Epidermal melanocyte (primary cell): ENCODE data around the gene SYS1.

Experiments
- DNase-seq: peaks from one replicate; pipeline ENCODE4 v3.0.0; 2011; ENCODE audit warnings: low spot score; ENCODE audit not compliant: insufficient read length

Gene SYS1

DNA sequence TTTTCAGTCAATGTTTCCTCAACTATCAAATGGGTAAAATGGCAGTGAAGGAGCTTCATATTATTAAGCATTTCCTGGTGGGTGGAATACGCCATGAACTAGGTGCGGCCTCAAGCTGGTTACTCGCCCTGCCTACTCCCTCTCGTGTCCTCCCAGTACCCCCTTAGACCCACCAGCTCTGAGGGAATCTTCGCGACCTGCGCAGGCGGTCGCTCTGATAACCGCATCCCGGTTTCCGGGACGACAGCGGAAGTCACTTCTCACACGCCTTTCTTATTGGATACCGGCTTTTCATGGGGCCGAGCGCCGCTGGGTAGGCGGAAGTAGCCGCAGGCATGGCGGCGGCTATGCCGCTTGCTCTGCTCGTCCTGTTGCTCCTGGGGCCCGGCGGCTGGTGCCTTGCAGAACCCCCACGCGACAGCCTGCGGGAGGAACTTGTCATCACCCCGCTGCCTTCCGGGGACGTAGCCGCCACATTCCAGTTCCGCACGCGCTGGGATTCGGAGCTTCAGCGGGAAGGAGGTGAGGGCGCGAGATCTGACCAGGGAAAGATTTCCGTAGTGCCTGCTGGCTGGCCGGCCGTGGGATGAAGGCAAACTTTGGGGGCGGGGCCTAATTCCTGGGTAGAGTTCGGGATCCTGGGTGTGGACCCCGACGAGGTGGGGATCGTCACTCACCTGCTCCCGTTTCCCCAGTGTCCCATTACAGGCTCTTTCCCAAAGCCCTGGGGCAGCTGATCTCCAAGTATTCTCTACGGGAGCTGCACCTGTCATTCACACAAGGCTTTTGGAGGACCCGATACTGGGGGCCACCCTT is 53.1 kb downstream of the SYS1 start, which contains the start of gene PIGT:
Gene PIGT (plus strand): TSS at position 320 of the 816 bp plus-strand sequence. CDS start 16 bp downstream, at position 336.
- DNase-seq = peak; percentile 84

DNA sequence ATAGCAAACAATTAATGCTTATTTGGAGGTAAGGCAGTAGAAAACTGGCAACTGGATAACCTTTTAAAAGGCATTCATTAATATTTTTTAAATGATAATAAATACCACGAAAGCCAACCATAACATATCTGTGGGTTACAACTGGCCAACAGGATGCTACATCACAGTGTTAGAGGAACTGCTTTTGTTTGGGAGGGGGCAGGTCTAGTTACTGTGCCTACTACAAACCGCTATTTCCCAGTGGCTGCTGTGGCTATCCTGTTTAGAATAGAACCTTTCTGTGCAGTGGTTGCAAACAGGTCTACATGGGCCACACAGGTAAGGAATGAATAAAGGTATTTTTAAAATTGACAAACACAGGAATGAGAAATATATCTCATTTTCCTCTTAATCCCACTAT is 54.0 kb downstream of the SYS1 start:
- no peak for DNase-seq
